GM23338 (cell line): ENCODE data around the gene MRPS22. TPM values are rescaled to one million over a fixed set of nuclear protein-coding genes. Genes with fewer than 3 reads are reported as not detected.

Source experiments
- ATAC-seq: fragments of 200-7000 bp; cut with Tn5 transposase; 3 replicates; pipeline ENCODE4 v1.9.1; 2020
- DNase-seq: peaks from one replicate; pipeline ENCODE4 v3.0.0-alpha.2; 2015; ENCODE audit warnings: low spot score
- H2AFZ ChIP-seq: fragments of 200-600 bp; sonication (generic); 2 replicates; pipeline ENCODE4 v1.8.0; 2016; ENCODE audit warnings: antibody characterized with exemption, mild to moderate bottlenecking, moderate library complexity
- H3F3A ChIP-seq: fragments of 200-600 bp; sonication (generic); replicated peaks from 2 replicates; pipeline ENCODE4 v1.8.0; 2017; ENCODE audit warnings: antibody characterized with exemption, mixed run types, low read depth
- H3K27ac ChIP-seq: fragments of 200-600 bp; sonication (generic); 2 replicates; pipeline ENCODE4 v1.6.1; 2016; ENCODE audit warnings: low read depth
- H3K27me3 ChIP-seq: fragments of 200-600 bp; sonication (generic); 2 replicates; pipeline ENCODE4 v1.8.0; 2016; ENCODE audit warnings: mild to moderate bottlenecking, mixed run types, moderate library complexity; ENCODE audit not compliant: insufficient read depth
- H3K36me3 ChIP-seq: fragments of 200-600 bp; sonication (generic); 2 replicates; pipeline ENCODE4 v1.8.0; 2016; ENCODE audit warnings: mild to moderate bottlenecking; ENCODE audit not compliant: insufficient read depth
- H3K4me1 ChIP-seq: fragments of 200-600 bp; sonication (generic); 2 replicates; pipeline ENCODE4 v1.8.0; 2016; ENCODE audit warnings: mild to moderate bottlenecking, moderate library complexity; ENCODE audit not compliant: insufficient read depth
- H3K4me2 ChIP-seq: fragments of 200-600 bp; sonication (generic); 2 replicates; pipeline ENCODE4 v1.7.1; 2017; ENCODE audit warnings: mixed run types
- H3K4me3 ChIP-seq: fragments of 200-600 bp; sonication (generic); 2 replicates; pipeline ENCODE4 v1.6.1; 2016; ENCODE audit warnings: mixed run types
- H3K79me2 ChIP-seq: fragments of 200-600 bp; sonication (generic); replicated peaks from 2 replicates; pipeline ENCODE4 v1.8.0; 2017; ENCODE audit warnings: mild to moderate bottlenecking; ENCODE audit not compliant: insufficient read depth
- H3K9me2 ChIP-seq: fragments of 200-600 bp; sonication (generic); 2 replicates; pipeline ENCODE4 v1.8.0; 2017; ENCODE audit not compliant: insufficient read depth
- H4K20me1 ChIP-seq: fragments of 200-600 bp; sonication (generic); replicated peaks from 2 replicates; pipeline ENCODE4 v1.8.0; 2017; ENCODE audit warnings: mild to moderate bottlenecking; ENCODE audit not compliant: insufficient read depth
- H3K27ac Mint-ChIP-seq: 2 replicates; pipeline ENCODE4 v1.8.0; 2020; ENCODE audit warnings: inconsistent platforms, mild to moderate bottlenecking, moderate library complexity, mixed read lengths
- H3K27me3 Mint-ChIP-seq: 3 replicates; pipeline ENCODE4 v1.8.0; 2022; ENCODE audit warnings: low read depth, mild to moderate bottlenecking, moderate library complexity, mixed read lengths, inconsistent platforms; ENCODE audit not compliant: insufficient read depth, poor library complexity
- H3K36me3 Mint-ChIP-seq: 3 replicates; pipeline ENCODE4 v1.8.0; 2021; ENCODE audit warnings: low read depth, mild to moderate bottlenecking, inconsistent platforms, moderate library complexity, mixed read lengths
- H3K4me1 Mint-ChIP-seq: 3 replicates; pipeline ENCODE4 v1.8.0; 2020; ENCODE audit warnings: mild to moderate bottlenecking, inconsistent platforms, mixed read lengths
- H3K4me3 Mint-ChIP-seq: 3 replicates; pipeline ENCODE4 v1.8.0; 2021; ENCODE audit warnings: moderate library complexity, mild to moderate bottlenecking, inconsistent platforms, mixed read lengths
- H3K9me3 Mint-ChIP-seq: 3 replicates; pipeline ENCODE4 v1.8.0; 2020; ENCODE audit warnings: moderate library complexity, mild to moderate bottlenecking, inconsistent platforms, mixed read lengths
- EZH2 ChIP-seq: fragments of 200-600 bp; sonication (generic); IDR thresholded peaks from one replicate; pipeline ENCODE4 v1.8.0; 2017; ENCODE audit warnings: antibody characterized with exemption, mild to moderate bottlenecking, low read depth; ENCODE audit not compliant: unreplicated experiment
- JUNB ChIP-seq: IDR thresholded peaks from one replicate; pipeline ENCODE4 v1.6.1; 2016; ENCODE audit warnings: antibody characterized with exemption; ENCODE audit not compliant: unreplicated experiment
- REST ChIP-seq: IDR thresholded peaks from one replicate; pipeline ENCODE4 v1.6.1; 2018; ENCODE audit warnings: antibody characterized with exemption; ENCODE audit not compliant: unreplicated experiment
- STAT1 ChIP-seq: IDR thresholded peaks from one replicate; pipeline ENCODE4 v1.6.1; 2016; ENCODE audit warnings: antibody characterized with exemption; ENCODE audit not compliant: unreplicated experiment
- ZNF114 ChIP-seq: fragments of 250-450 bp; sonication (Bioruptor Pico); IDR thresholded peaks from 2 replicates; pipeline ENCODE4 v1.5.0; 2020; ENCODE audit warnings: mild to moderate bottlenecking, moderate library complexity
- ZNF331 ChIP-seq: fragments of 250-450 bp; sonication (Bioruptor Pico); IDR thresholded peaks from 2 replicates; pipeline ENCODE4 v1.5.0; 2020; ENCODE audit warnings: low read depth, mild to moderate bottlenecking, moderate library complexity
- polyA plus RNA-seq: library from polyadenylated mRNA; unstranded; fragments of >200 nt; fragmentation: Nextera tagmentation; extraction: Ambion mirVana; gene quantifications from 2 replicates; pipeline ENCODE4 v1.2.1, GENCODE V29; 2016
- total RNA-seq: library from RNA; depleted of rRNA; stranded (reverse); fragments of >200 nt; shearing (Covaris generic); gene quantifications from 2 replicates; pipeline ENCODE4 v1.2.3, GENCODE V29; 2014
- TF ChIP-seq, protein P1 (sequence below): fragments of 250-450 bp; sonication (Bioruptor Pico); IDR thresholded peaks from 2 replicates; pipeline ENCODE4 v1.5.0; 2020; ENCODE audit warnings: mild to moderate bottlenecking, moderate library complexity

The MRPS22 gene
- total and polyA plus RNA-seq, 2 experiments from 2014 or later: 58.4 to 65.6 TPM

- TF ChIP-seq REST (no peak), STAT1 (no peak), ZNF114 (CRISPR knock-in tag) (no peak), JUNB (no peak)
These were observed 30.3 kb downstream of the MRPS22 start (continued) for GRCh38 chr3:139374099-139374498.

- no peaks in the 10 kb centered on the region for H3K27me3 ChIP-seq
- H3K79me2 ChIP-seq: peaks cover 22% of the 10 kb centered on the region
- H2AFZ ChIP-seq: no peak overlapping the region
- no peaks in the 10 kb centered on the region for H3F3A ChIP-seq
- peaks cover 39% of the 10 kb centered on the region for H3K36me3 ChIP-seq
- Mint-ChIP-seq H3K4me3 (no peak overlapping the region), H3K36me3 (peaks cover 58% of the 10 kb centered on the region), H3K9me3 (no peaks in the 10 kb centered on the region), H3K27me3 (no peaks in the 10 kb centered on the region), H3K4me1 (no peaks in the 10 kb centered on the region), H3K27ac (no peak overlapping the region)
- no peak for DNase-seq
- H4K20me1 ChIP-seq: peaks cover 24% of the 10 kb centered on the region
- no peak overlapping the region for H3K4me3 ChIP-seq
- no peaks in the 10 kb centered on the region for H3K9me2 ChIP-seq
- H3K27ac ChIP-seq: no peak overlapping the region
- H3K4me2 ChIP-seq: no peak overlapping the region
- no peak for TF ChIP-seq ZNF114 (CRISPR knock-in tag)
- no peak for TF ChIP-seq EZH2
- no peak for TF ChIP-seq STAT1
- TF ChIP-seq REST: no peak
- TF ChIP-seq, protein P1, sequence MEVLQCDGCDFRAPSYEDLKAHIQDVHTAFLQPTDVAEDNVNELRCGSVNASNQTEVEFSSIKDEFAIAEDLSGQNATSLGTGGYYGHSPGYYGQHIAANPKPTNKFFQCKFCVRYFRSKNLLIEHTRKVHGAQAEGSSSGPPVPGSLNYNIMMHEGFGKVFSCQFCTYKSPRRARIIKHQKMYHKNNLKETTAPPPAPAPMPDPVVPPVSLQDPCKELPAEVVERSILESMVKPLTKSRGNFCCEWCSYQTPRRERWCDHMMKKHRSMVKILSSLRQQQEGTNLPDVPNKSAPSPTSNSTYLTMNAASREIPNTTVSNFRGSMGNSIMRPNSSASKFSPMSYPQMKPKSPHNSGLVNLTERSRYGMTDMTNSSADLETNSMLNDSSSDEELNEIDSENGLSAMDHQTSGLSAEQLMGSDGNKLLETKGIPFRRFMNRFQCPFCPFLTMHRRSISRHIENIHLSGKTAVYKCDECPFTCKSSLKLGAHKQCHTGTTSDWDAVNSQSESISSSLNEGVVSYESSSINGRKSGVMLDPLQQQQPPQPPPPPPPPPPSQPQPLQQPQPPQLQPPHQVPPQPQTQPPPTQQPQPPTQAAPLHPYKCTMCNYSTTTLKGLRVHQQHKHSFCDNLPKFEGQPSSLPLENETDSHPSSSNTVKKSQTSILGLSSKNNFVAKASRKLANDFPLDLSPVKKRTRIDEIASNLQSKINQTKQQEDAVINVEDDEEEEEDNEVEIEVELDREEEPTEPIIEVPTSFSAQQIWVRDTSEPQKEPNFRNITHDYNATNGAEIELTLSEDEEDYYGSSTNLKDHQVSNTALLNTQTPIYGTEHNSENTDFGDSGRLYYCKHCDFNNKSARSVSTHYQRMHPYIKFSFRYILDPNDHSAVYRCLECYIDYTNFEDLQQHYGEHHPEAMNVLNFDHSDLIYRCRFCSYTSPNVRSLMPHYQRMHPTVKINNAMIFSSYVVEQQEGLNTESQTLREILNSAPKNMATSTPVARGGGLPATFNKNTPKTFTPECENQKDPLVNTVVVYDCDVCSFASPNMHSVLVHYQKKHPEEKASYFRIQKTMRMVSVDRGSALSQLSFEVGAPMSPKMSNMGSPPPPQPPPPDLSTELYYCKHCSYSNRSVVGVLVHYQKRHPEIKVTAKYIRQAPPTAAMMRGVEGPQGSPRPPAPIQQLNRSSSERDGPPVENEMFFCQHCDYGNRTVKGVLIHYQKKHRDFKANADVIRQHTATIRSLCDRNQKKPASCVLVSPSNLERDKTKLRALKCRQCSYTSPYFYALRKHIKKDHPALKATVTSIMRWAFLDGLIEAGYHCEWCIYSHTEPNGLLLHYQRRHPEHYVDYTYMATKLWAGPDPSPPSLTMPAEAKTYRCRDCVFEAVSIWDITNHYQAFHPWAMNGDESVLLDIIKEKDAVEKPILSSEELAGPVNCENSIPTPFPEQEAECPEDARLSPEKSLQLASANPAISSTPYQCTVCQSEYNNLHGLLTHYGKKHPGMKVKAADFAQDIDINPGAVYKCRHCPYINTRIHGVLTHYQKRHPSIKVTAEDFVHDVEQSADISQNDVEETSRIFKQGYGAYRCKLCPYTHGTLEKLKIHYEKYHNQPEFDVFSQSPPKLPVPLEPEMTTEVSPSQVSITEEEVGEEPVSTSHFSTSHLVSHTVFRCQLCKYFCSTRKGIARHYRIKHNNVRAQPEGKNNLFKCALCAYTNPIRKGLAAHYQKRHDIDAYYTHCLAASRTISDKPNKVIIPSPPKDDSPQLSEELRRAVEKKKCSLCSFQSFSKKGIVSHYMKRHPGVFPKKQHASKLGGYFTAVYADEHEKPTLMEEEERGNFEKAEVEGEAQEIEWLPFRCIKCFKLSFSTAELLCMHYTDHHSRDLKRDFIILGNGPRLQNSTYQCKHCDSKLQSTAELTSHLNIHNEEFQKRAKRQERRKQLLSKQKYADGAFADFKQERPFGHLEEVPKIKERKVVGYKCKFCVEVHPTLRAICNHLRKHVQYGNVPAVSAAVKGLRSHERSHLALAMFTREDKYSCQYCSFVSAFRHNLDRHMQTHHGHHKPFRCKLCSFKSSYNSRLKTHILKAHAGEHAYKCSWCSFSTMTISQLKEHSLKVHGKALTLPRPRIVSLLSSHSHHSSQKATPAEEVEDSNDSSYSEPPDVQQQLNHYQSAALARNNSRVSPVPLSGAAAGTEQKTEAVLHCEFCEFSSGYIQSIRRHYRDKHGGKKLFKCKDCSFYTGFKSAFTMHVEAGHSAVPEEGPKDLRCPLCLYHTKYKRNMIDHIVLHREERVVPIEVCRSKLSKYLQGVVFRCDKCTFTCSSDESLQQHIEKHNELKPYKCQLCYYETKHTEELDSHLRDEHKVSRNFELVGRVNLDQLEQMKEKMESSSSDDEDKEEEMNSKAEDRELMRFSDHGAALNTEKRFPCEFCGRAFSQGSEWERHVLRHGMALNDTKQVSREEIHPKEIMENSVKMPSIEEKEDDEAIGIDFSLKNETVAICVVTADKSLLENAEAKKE (CRISPR knock-in tag): no peak
- no peak for TF ChIP-seq ZNF331 (CRISPR knock-in tag)
- H3K4me1 ChIP-seq: no peaks in the 10 kb centered on the region
- no peak for ATAC-seq
These were observed 33.6 kb downstream of the MRPS22 start for GRCh38 chr3:139377378-139377777.
